Activated CD8-positive, alpha-beta memory T cell treated with anti-CD3 and anti-CD28 coated beads for 24 hours (primary cell): Measurements from ENCODE around the gene PON3.
A peak's percentile ranks its signal among the peaks of the same experiment; 100 is the strongest.

Experiments
- DNase-seq: peaks from one replicate; pipeline ENCODE4 v3.0.0-alpha.2; 2020

Gene PON3

GRCh38 chr7:95396136-95397032 is at the start of gene PON3:
TSS of gene PON3 (minus strand) at chr7:95396375. CDS start at chr7:95396350, 25 bp downstream.
- peak; percentile 61 for DNase-seq

- DNase-seq: no peak
Observed at GRCh38 chr7:95444796-95445195, 48.6 kb upstream of the PON3 start.

GRCh38 chr7:95441042-95441823 is 45.1 kb upstream of the PON3 start:
- no peak for DNase-seq

- DNase-seq: no peak
Observed at GRCh38 chr7:95440394-95441038, 44.3 kb upstream of the PON3 start.

GRCh38 chr7:95436407-95436806 is 40.2 kb upstream of the PON3 start:
- no peak for DNase-seq

GRCh38 chr7:95435422-95435780 is 39.2 kb upstream of the PON3 start:
- no peak for DNase-seq

- peak; percentile 79 for DNase-seq
Observed at GRCh38 chr7:95434557-95435421, 38.6 kb upstream of the PON3 start, which contains the start of gene PON2. TSS of gene PON2 (minus strand) at chr7:95435028. CDS start at chr7:95434951, 77 bp downstream.

- no peak for DNase-seq
Observed at GRCh38 chr7:95433952-95434556, 37.9 kb upstream of the PON3 start.

- no peak for DNase-seq
Observed at GRCh38 chr7:95433129-95433528, 37.0 kb upstream of the PON3 start.

GRCh38 chr7:95432606-95433005 is 36.4 kb upstream of the PON3 start:
- DNase-seq: no peak

GRCh38 chr7:95430864-95431263 is 34.7 kb upstream of the PON3 start:
- no peak for DNase-seq

GRCh38 chr7:95429241-95429990 is 33.2 kb upstream of the PON3 start:
- no peak for DNase-seq

- DNase-seq: no peak
Observed at GRCh38 chr7:95427914-95428516, 31.8 kb upstream of the PON3 start.

- DNase-seq: no peak
Observed at GRCh38 chr7:95427166-95427565, 31.0 kb upstream of the PON3 start.

GRCh38 chr7:95425694-95426093 is 29.5 kb upstream of the PON3 start:
- DNase-seq: no peak

GRCh38 chr7:95424716-95425115 is 28.5 kb upstream of the PON3 start:
- no peak for DNase-seq

GRCh38 chr7:95421847-95422444 is 25.8 kb upstream of the PON3 start:
- no peak for DNase-seq

- DNase-seq: no peak
Observed at GRCh38 chr7:95421000-95421846, 25.0 kb upstream of the PON3 start.

GRCh38 chr7:95412075-95412474 is 15.9 kb upstream of the PON3 start:
- no peak for DNase-seq
